ENCODE data around the gene FAHD1.

DNA sequence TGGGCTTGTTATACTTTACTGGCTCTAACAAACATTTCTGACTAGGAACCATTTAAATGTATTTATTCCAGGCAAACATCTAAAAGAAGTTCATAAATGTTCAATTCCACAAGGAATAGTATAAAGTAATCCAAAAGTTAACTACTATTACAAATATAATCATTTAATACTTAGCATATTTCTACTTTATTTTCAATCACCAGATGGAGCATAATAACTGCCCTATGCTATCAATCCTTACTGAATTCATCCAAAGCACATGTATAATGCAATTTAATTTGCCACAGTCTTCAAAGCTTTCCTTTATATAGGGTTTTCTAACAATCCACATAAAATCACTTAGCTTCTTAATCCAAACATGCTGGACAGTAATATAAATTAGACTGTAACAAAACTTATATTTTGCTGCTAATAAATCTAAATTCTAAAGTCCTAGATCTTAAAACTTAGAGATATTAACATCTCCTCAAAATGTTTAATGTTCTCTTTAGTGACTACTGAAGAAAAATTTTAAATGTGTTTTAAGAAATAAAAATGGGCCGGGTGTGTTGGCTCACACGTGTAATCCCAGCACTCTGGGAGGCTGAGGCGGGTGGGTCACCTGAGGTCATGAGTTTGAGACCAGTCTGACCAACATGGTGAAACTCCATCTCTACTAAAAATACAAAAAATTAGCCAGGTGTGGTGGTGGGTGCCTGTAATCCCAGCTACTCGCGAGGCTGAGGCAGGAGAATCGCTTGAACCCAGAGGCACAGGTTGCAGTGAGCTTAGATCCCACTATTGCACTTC is 39.1 kb downstream of the FAHD1 start:
- TF ChIP-seq CTCF (IDR thresholded peaks at IDR 0.05) (no peak), POLR2AphosphoS5 (IDR thresholded peaks at IDR 0.05) (no peak), EP300 (IDR thresholded peaks at IDR 0.05) (no peak), POLR2A (IDR thresholded peaks at IDR 0.05) (no peak)
